Chondrocyte (in vitro differentiated cells): Measurements from ENCODE around the gene SGMS2. TPM values are rescaled to one million over a fixed set of nuclear protein-coding genes. Genes with fewer than 3 reads are reported as not detected.

Source experiments
- DNase-seq: peaks from one replicate; pipeline ENCODE4 v3.0.0; 2021; ENCODE audit warnings: mixed read lengths, low spot score
- H3K27ac Mint-ChIP-seq: one replicate; pipeline ENCODE4 v1.8.0; 2021; ENCODE audit warnings: mild to moderate bottlenecking, moderate library complexity, mixed read lengths; ENCODE audit not compliant: unreplicated experiment
- H3K27me3 Mint-ChIP-seq: 2 replicates; pipeline ENCODE4 v1.8.0; 2021; ENCODE audit warnings: low read depth, mixed read lengths
- H3K36me3 Mint-ChIP-seq: 2 replicates; pipeline ENCODE4 v1.8.0; 2021; ENCODE audit warnings: low read depth, mixed read lengths
- H3K4me1 Mint-ChIP-seq: 2 replicates; pipeline ENCODE4 v1.8.0; 2021; ENCODE audit warnings: low read depth, mild to moderate bottlenecking, mixed read lengths
- H3K4me3 Mint-ChIP-seq: one replicate; pipeline ENCODE4 v1.8.0; 2021; ENCODE audit warnings: mild to moderate bottlenecking, moderate library complexity, mixed read lengths; ENCODE audit not compliant: unreplicated experiment
- H3K9me3 Mint-ChIP-seq: 2 replicates; pipeline ENCODE4 v1.8.0; 2021; ENCODE audit warnings: low read depth, mixed read lengths
- CTCF ChIP-seq: fragments of 200-600 bp; sonication (generic); IDR thresholded peaks from 2 replicates; pipeline ENCODE4 v1.5.0; 2021; ENCODE audit warnings: antibody characterized with exemption, mild to moderate bottlenecking, moderate library complexity
- total RNA-seq: library from RNA; stranded (reverse); gene quantifications from 3 replicates; pipeline ENCODE4 v1.2.1, GENCODE V29; 2021

Gene SGMS2
- total RNA-seq, 1 donor from 2014 or later: 71.5 TPM

- H3K27me3 Mint-ChIP-seq: no peaks in the 10 kb centered on the region
- no peaks in the 10 kb centered on the region for H3K9me3 Mint-ChIP-seq
- H3K4me1 Mint-ChIP-seq: peaks cover 49% of the 10 kb centered on the region
- no peak for DNase-seq
- TF ChIP-seq CTCF: no peak
- no peak overlapping the region for H3K27ac Mint-ChIP-seq
- peaks cover 5% of the 10 kb centered on the region for H3K36me3 Mint-ChIP-seq
- no peak overlapping the region for H3K4me3 Mint-ChIP-seq
Measured at GRCh38 chr4:107857741-107858140, 33.0 kb downstream of the SGMS2 start.

- no peak for DNase-seq
- Mint-ChIP-seq H3K27me3 (no peaks in the 10 kb centered on the region), H3K9me3 (no peaks in the 10 kb centered on the region), H3K4me3 (no peak overlapping the region), H3K36me3 (peaks cover 5% of the 10 kb centered on the region), H3K4me1 (peaks cover 50% of the 10 kb centered on the region), H3K27ac (no peak overlapping the region)
- no peak for TF ChIP-seq CTCF
Measured at GRCh38 chr4:107858158-107858742, 33.5 kb downstream of the SGMS2 start.

- H3K27ac Mint-ChIP-seq: peak overlapping the region; percentile 67
Measured at GRCh38 chr4:107862658-107863057, 37.9 kb downstream of the SGMS2 start.

GRCh38 chr4:107863416-107863815 is 38.7 kb downstream of the SGMS2 start:
- Mint-ChIP-seq H3K4me1 (peaks cover 29% of the 10 kb centered on the region), H3K36me3 (peaks cover 5% of the 10 kb centered on the region), H3K9me3 (no peaks in the 10 kb centered on the region), H3K4me3 (no peak overlapping the region), H3K27ac (peak overlapping the region; percentile 85), H3K27me3 (no peaks in the 10 kb centered on the region)
- DNase-seq: no peak
- no peak for TF ChIP-seq CTCF

More at GRCh38 chr4:107862658-107863057, 37.9 kb downstream of the SGMS2 start:
- Mint-ChIP-seq H3K27me3 (no peaks in the 10 kb centered on the region), H3K4me3 (no peak overlapping the region), H3K36me3 (peaks cover 5% of the 10 kb centered on the region), H3K4me1 (peaks cover 30% of the 10 kb centered on the region), H3K9me3 (no peaks in the 10 kb centered on the region)
- no peak for TF ChIP-seq CTCF
- DNase-seq: no peak

- peak overlapping the region; percentile 85 for H3K27ac Mint-ChIP-seq
- H3K4me3 Mint-ChIP-seq: no peak overlapping the region
- H3K4me1 Mint-ChIP-seq: peaks cover 25% of the 10 kb centered on the region
- H3K27me3 Mint-ChIP-seq: no peaks in the 10 kb centered on the region
- no peak for TF ChIP-seq CTCF
- no peaks in the 10 kb centered on the region for H3K9me3 Mint-ChIP-seq
- DNase-seq: no peak
- H3K36me3 Mint-ChIP-seq: peaks cover 5% of the 10 kb centered on the region
Measured at GRCh38 chr4:107863850-107864371, 39.2 kb downstream of the SGMS2 start.
